ENCODE results near the gene OPCML. TPM values are rescaled to one million over a fixed set of nuclear protein-coding genes. Genes with fewer than 3 reads are reported as not detected.

OPCML gene
- total RNA-seq, 1 experiment from 2014 or later = 0.94 TPM

GRCh38 chr11:132549001-132549400, 983.3 kb downstream of the OPCML start:
- no peak overlapping the region for H2BK20ac ChIP-seq (ENCODE audit: low read depth, low read length, poor library complexity, severe bottlenecking)
- WGBS (ENCODE audit: extremely low coverage, insufficient read length, low lambda C conversion rate) = no CpG with 5 or more reads among the region's 7 CpGs
- no peak overlapping the region for H2BK12ac ChIP-seq (ENCODE audit: insufficient read length, low read depth, low read length)
- Mint-ChIP-seq H3K4me3 (no peak overlapping the region), H3K27ac (no peak overlapping the region), H3K36me3 (ENCODE audit: insufficient read depth in 1 of 3, low read depth in 3 of 3) (peaks cover 0 to 7% (median 3%) of the 10 kb centered on the region in 3 experiments; a peak in 2 of 7 replicates), H3K27me3 (ENCODE audit: low read depth) (no peaks in the 10 kb centered on the region), H3K9me3 (peaks cover 5 to 11% of the 10 kb centered on the region in 2 experiments; a peak in 4 of 5 replicates), H3K4me1 (peaks cover 4 to 6% of the 10 kb centered on the region in 2 experiments; a peak in 3 of 4 replicates)
- H3K4me2 ChIP-seq (ENCODE audit: insufficient read depth, insufficient read length, low read length) = no peak overlapping the region
- no peak overlapping the region for H3K27ac ChIP-seq (ENCODE audit: insufficient read length, low read depth, low read length)
- H4K5ac ChIP-seq (ENCODE audit: insufficient read length, low read depth, low read length) = no peak overlapping the region
- H2BK120ac ChIP-seq (ENCODE audit: low read depth, low read length, poor library complexity, severe bottlenecking) = no peak overlapping the region
- no peak overlapping the region for H3K18ac ChIP-seq (ENCODE audit: insufficient read length, low read depth, low read length)
- H3K79me1 ChIP-seq (ENCODE audit: insufficient read depth, low read depth, low read length, poor library complexity, severe bottlenecking) = no peaks in the 10 kb centered on the region
- H3T11ph ChIP-seq (ENCODE audit: low read length) = no peak overlapping the region
- H4K8ac ChIP-seq (replicated peaks; ENCODE audit: insufficient read length, low read depth, low read length) = no peak overlapping the region
- TF ChIP-seq CTCF (conservative IDR thresholded peaks at IDR 0.05) = no peak
- H4K91ac ChIP-seq (ENCODE audit: insufficient read length, low read depth, low read length) = no peak overlapping the region
- no peak overlapping the region for H2AFZ ChIP-seq (ENCODE audit: low read length)
- no peak overlapping the region for H2BK5ac ChIP-seq (ENCODE audit: insufficient read length, low read length)
- no peaks in the 10 kb centered on the region; the same call in 1 of the 2 replicates for H3K4me1 ChIP-seq (ENCODE audit: insufficient read depth, low read length)
- no peaks in the 10 kb centered on the region for H3K79me2 ChIP-seq (ENCODE audit: insufficient read depth, low read length)
- H3K23me2 ChIP-seq (ENCODE audit: insufficient read length, low read depth, low read length, poor library complexity, severe bottlenecking) = no peaks in the 10 kb centered on the region
- DNase-seq = no peak
- no peak overlapping the region for H3K56ac ChIP-seq (ENCODE audit: insufficient read length, low read depth, low read length)
- no peak overlapping the region for H3K4ac ChIP-seq (ENCODE audit: low read depth, low read length)
- H3K9ac ChIP-seq (ENCODE audit: extremely low read depth, insufficient read length, low read length) = no peak overlapping the region
- no peak overlapping the region for H3K23ac ChIP-seq (ENCODE audit: insufficient read length, low read depth, low read length)
- no peaks in the 10 kb centered on the region for H3K27me3 ChIP-seq (ENCODE audit: insufficient read depth, low read length)
- no peak overlapping the region for H3K14ac ChIP-seq (ENCODE audit: insufficient read depth, low read length)
- H4K20me1 ChIP-seq (ENCODE audit: control insufficient read depth, insufficient read depth, insufficient read length) = no peaks in the 10 kb centered on the region
- H2AK5ac ChIP-seq (ENCODE audit: insufficient read length, low read length) = no peak overlapping the region
- H3K9me3 ChIP-seq (ENCODE audit: control insufficient read depth, low read depth, low read length) = no peaks in the 10 kb centered on the region
- H2BK15ac ChIP-seq (ENCODE audit: low read depth, low read length) = no peak overlapping the region

Measured in H9 (cell line).